B cell (primary cell): ENCODE data around the gene XPO6. TPM values are rescaled to one million over a fixed set of nuclear protein-coding genes. Genes with fewer than 3 reads are reported as not detected.
A peak's percentile ranks its signal among the peaks of the same experiment; 100 is the strongest.

ENCODE experiments used
- ATAC-seq: fragments of 200-7000 bp; cut with Tn5 transposase; one replicate; pipeline ENCODE4 v1.10.0; 2021; ENCODE audit warnings: low read depth, mild to moderate bottlenecking, moderate number of reproducible peaks, moderate library complexity
- CTCF ChIA-PET: fragments of 350-600 bp; sonication (Branson Sonifier 250); formaldehyde crosslinking; loops from one replicate; lab custom pipeline; 2021; ENCODE audit warnings: antibody characterized with exemption, inconsistent platforms; lab: Charles Lee
- POLR2A ChIA-PET: fragments of 350-600 bp; sonication (Branson Sonifier 250); formaldehyde crosslinking; loops from one replicate; lab custom pipeline; 2021; ENCODE audit warnings: antibody characterized with exemption; lab: Charles Lee
- DNase-seq: peaks from one replicate; pipeline ENCODE4 v3.0.0; 2013
- H2AFZ ChIP-seq: 2 replicates; pipeline ENCODE4 v1.6.1; 2012; ENCODE audit warnings: mild to moderate bottlenecking, low read depth, low read length; ENCODE audit not compliant: insufficient read depth, poor library complexity, severe bottlenecking
- H3K27ac ChIP-seq, 2 donors: 1 replicate in 1 of 2; 2 replicates in 1 of 2; pipeline ENCODE4 v1.5.1; 2012 to 2013; ENCODE audit warnings: low read length in 2 of 2, mild to moderate bottlenecking in 2 of 2, moderate library complexity in 1 of 2
- H3K27me3 ChIP-seq, 4 experiments: fragments of 200-600 bp in 1 of 4; sonication (generic) in 1 of 4; replicated peaks in 1 of 4; 1 replicate in 2 of 4; 2 replicates in 2 of 4; pipeline versions ENCODE4 v1.6.1 to v1.7.0; 2013 to 2016; ENCODE audit warnings: low read length in 3 of 4, mild to moderate bottlenecking in 2 of 4, mixed read lengths in 1 of 4, moderate library complexity in 1 of 4; ENCODE audit not compliant: insufficient read depth in 4 of 4, control insufficient read depth in 3 of 4; ENCODE audit errors: control extremely low read depth in 1 of 4
- H3K36me3 ChIP-seq, 2 experiments: replicated peaks in 1 of 2; 1 replicate in 1 of 2; 2 replicates in 1 of 2; pipeline versions ENCODE4 v1.6.1 to v1.7.1; 2013; ENCODE audit warnings: low read length in 1 of 2; ENCODE audit not compliant: insufficient read depth in 2 of 2, control insufficient read depth in 1 of 2; ENCODE audit errors: control extremely low read depth in 1 of 2, extremely low read depth in 1 of 2
- H3K4me1 ChIP-seq, 2 donors: fragments of 200-600 bp in 1 of 2; sonication (generic) in 1 of 2; 1 replicate in 1 of 2; 2 replicates in 1 of 2; pipeline versions ENCODE4 v1.5.1 to v1.6.1; 2013 to 2017; ENCODE audit warnings: low read length in 2 of 2; ENCODE audit not compliant: control insufficient read depth in 2 of 2, insufficient read depth in 2 of 2
- H3K4me2 ChIP-seq: replicated peaks from 2 replicates; pipeline ENCODE3; 2012; ENCODE audit warnings: mild to moderate bottlenecking, low read depth, low read length; ENCODE audit not compliant: poor library complexity, severe bottlenecking
- H3K4me3 ChIP-seq, 5 experiments: fragments of 200-600 bp in 1 of 5; sonication (generic) in 1 of 5; 1 replicate in 3 of 5; 2 replicates in 2 of 5; pipeline versions ENCODE4 v1.5.1 to v1.7.0; 2011 to 2016; ENCODE audit warnings: low read length in 4 of 5, mild to moderate bottlenecking in 4 of 5, low read depth in 2 of 5, control low read depth in 1 of 5, moderate library complexity in 1 of 5; ENCODE audit not compliant: insufficient read depth in 1 of 5; ENCODE audit errors: control extremely low read depth in 1 of 5, extremely low read depth in 1 of 5
- H3K79me2 ChIP-seq: fragments of 200-600 bp; sonication (generic); one replicate; pipeline ENCODE4 v1.6.0; 2016; ENCODE audit warnings: low read length; ENCODE audit not compliant: control insufficient read depth, insufficient read depth
- H3K9ac ChIP-seq: fragments of 200-600 bp; sonication (generic); 2 replicates; pipeline ENCODE4 v1.6.1; 2017; ENCODE audit warnings: mild to moderate bottlenecking, low read length, moderate library complexity
- H3K9me3 ChIP-seq, 3 donors: one replicate each; pipeline versions ENCODE4 v1.6.1 to v1.7.1; 2013; ENCODE audit warnings: low read length in 2 of 3; ENCODE audit not compliant: control insufficient read depth in 2 of 3, insufficient read depth in 1 of 3; ENCODE audit errors: control extremely low read depth in 1 of 3
- H4K20me1 ChIP-seq: 2 replicates; pipeline ENCODE4 v1.6.0; 2012; ENCODE audit warnings: mild to moderate bottlenecking, low read length; ENCODE audit not compliant: insufficient read depth, control insufficient read depth, poor library complexity, severe bottlenecking
- H3K27ac Mint-ChIP-seq: one replicate; pipeline ENCODE4 v1.8.0; 2021; ENCODE audit warnings: mixed read lengths
- H3K27me3 Mint-ChIP-seq: one replicate; pipeline ENCODE4 v1.8.0; 2021; ENCODE audit warnings: mixed read lengths
- H3K4me1 Mint-ChIP-seq: one replicate; pipeline ENCODE4 v1.8.0; 2021; ENCODE audit warnings: mixed read lengths
- H3K4me3 Mint-ChIP-seq: one replicate; pipeline ENCODE4 v1.8.0; 2021; ENCODE audit warnings: mixed read lengths
- H3K9me3 Mint-ChIP-seq: one replicate; pipeline ENCODE4 v1.8.0; 2022; ENCODE audit warnings: mixed read lengths; ENCODE audit not compliant: insufficient read depth
- CTCF ChIP-seq: fragments of 200-600 bp; IDR thresholded peaks from one replicate; pipeline ENCODE4 v1.8.0; 2022; ENCODE audit warnings: antibody characterized with exemption, mild to moderate bottlenecking
- EZH2 ChIP-seq: IDR thresholded peaks from 2 replicates; pipeline ENCODE4 v1.6.1; 2012; ENCODE audit warnings: borderline replicate concordance, low read depth, mild to moderate bottlenecking, moderate library complexity, low read length; ENCODE audit not compliant: insufficient read depth, poor library complexity, severe bottlenecking
- WGBS: methylation state at CpG from one replicate; pipeline ENCODE4 v1.1.5; 2013; ENCODE audit warnings: missing lambda C conversion rate; ENCODE audit not compliant: insufficient coverage; 5-methylcytosine and 5-hydroxymethylcytosine counted together
- intact Hi-C: fragments of 100-400 bp; cut with micrococcal nuclease; formaldehyde crosslinking; loops from one replicate; pipeline ENCODE4 v1.10.0; 2022
- polyA plus RNA-seq: library from polyadenylated mRNA; depleted of rRNA; stranded (reverse); fragments of >200 nt; gene quantifications from 2 replicates; pipeline ENCODE4 v1.2.3, GENCODE V29; 2012
- total RNA-seq, 2 donors: library from RNA; stranded (reverse); fragments of 120-200 nt in 1 of 2; gene quantifications; 1 replicate in 1 of 2; 2 replicates in 1 of 2; pipeline versions ENCODE4 v1.2.3 to v1.2.4, GENCODE V29; 2013 to 2022

The XPO6 gene
- total and polyA plus RNA-seq, 2 donors (not counting 1 experiment from before 2014, with no cell fraction given) = 259 to 303 TPM

DNA sequence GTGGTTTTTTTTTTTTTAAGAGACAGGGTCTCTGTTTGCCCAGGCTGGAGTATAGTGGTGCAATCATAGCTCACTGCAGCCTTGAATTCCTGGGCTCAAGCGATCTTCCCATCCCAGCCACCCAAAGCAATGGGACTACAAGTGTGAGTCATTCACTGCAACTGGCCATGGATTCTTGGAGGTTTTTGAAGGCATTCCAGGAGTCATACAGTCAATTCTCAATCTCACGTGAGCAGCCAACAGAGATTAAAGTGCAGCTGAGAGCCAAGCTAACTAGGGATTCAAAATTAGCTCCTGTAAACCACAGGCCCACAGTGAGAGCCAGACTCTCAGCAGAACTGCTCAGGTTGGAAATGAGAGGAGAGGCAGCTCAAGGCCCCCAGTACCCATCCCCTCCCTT lies 30.2 kb downstream of the XPO6 start:
- Histone ChIP-seq H3K4me1 (peaks cover 47 to 59% of the 10 kb centered on the region in 2 donors), H3K36me3 (peaks cover 12 to 30% of the 10 kb centered on the region in 2 experiments), H4K20me1 (peaks cover 18% of the 10 kb centered on the region), H3K4me3 (no peak overlapping the region), H3K79me2 (peaks cover 100% of the 10 kb centered on the region), H3K9ac (no peak overlapping the region), H3K4me2 (peak overlapping the region; percentile 70), H3K27me3 (no peaks in the 10 kb centered on the region), H2AFZ (no peak overlapping the region), H3K27ac (peak overlapping the region; percentile 87 to 90), H3K9me3 (peaks cover 0 to 1% (median 0%) of the 10 kb centered on the region in 3 donors)
- POLR2A ChIA-PET = interaction anchor here (0.7 kb wide), 1 partner anchor 11 kb away, joined by 4 read pairs; no protein-coding TSS in a partner anchor
- TF ChIP-seq EZH2 (no peak), CTCF (no peak)
- Mint-ChIP-seq H3K4me1 (peaks cover 76% of the 10 kb centered on the region), H3K27me3 (no peaks in the 10 kb centered on the region), H3K4me3 (peak overlapping the region; percentile 29), H3K27ac (peak overlapping the region; percentile 98), H3K9me3 (peaks cover 2% of the 10 kb centered on the region)
- CTCF ChIA-PET = interaction anchor here (0.6 to 0.9 kb wide), 4 partner anchors 10 to 755 kb away, joined by 3 to 4 read pairs (median 3); no protein-coding TSS in a partner anchor
- DNase-seq (no peak), ATAC-seq (no peak)
- intact Hi-C loops = no loop called here
- 80% methylated on average over 1 of the region's 2 CpGs for WGBS
